Osteoblast (primary cell): ENCODE results near the gene LGALS16. TPM values are rescaled to one million over a fixed set of nuclear protein-coding genes. Genes with fewer than 3 reads are reported as not detected.

ENCODE experiments used
- DNase-seq: peaks from one replicate; pipeline ENCODE4 v3.0.0; 2011; ENCODE audit warnings: low spot score, mixed read lengths; ENCODE audit not compliant: insufficient read length; ENCODE audit errors: missing footprints
- H2AFZ ChIP-seq: 2 replicates; pipeline ENCODE4 v1.6.0; 2011; ENCODE audit warnings: mild to moderate bottlenecking, low read length
- H3K27ac ChIP-seq: 2 replicates; pipeline ENCODE4 v1.5.1; 2011; ENCODE audit warnings: mild to moderate bottlenecking, low read depth, low read length, moderate library complexity
- H3K27me3 ChIP-seq: 2 replicates; pipeline ENCODE4 v1.6.0; 2012; ENCODE audit warnings: mild to moderate bottlenecking, control low read depth, inconsistent platforms, low read length, moderate library complexity; ENCODE audit not compliant: insufficient read depth
- H3K36me3 ChIP-seq: 2 replicates; pipeline ENCODE4 v1.5.1; 2011; ENCODE audit warnings: mild to moderate bottlenecking, low read length, control low read depth, moderate library complexity; ENCODE audit not compliant: insufficient read depth
- H3K4me1 ChIP-seq: 2 replicates; pipeline ENCODE4 v1.5.1; 2011; ENCODE audit warnings: mild to moderate bottlenecking, low read length, control low read depth, moderate library complexity; ENCODE audit not compliant: insufficient read depth
- H3K4me2 ChIP-seq: 2 replicates; pipeline ENCODE4 v1.6.0; 2011; ENCODE audit warnings: mild to moderate bottlenecking, low read length; ENCODE audit not compliant: insufficient read depth
- H3K4me3 ChIP-seq: fragments of 200-600 bp; sonication (generic); 3 replicates; pipeline ENCODE4 v1.5.1; 2012; ENCODE audit warnings: mild to moderate bottlenecking, low read length, inconsistent platforms; ENCODE audit not compliant: insufficient read depth
- H3K79me2 ChIP-seq: 2 replicates; pipeline ENCODE4 v1.6.0; 2012; ENCODE audit warnings: mild to moderate bottlenecking, low read length, control low read depth, inconsistent platforms; ENCODE audit not compliant: insufficient read depth
- H3K9me3 ChIP-seq: 2 replicates; pipeline ENCODE4 v1.5.1; 2011; ENCODE audit warnings: low read depth, low read length, control low read depth
- H4K20me1 ChIP-seq: 2 replicates; pipeline ENCODE4 v1.6.0; 2012; ENCODE audit warnings: mild to moderate bottlenecking, low read length, control low read depth; ENCODE audit not compliant: insufficient read depth
- total RNA-seq: library from RNA; depleted of rRNA; stranded (reverse); fragments of >200 nt; gene quantifications from 2 replicates; pipeline ENCODE4 v1.2.3, GENCODE V29; 2012
- TF ChIP-seq, protein P1 (sequence below): IDR thresholded peaks from 2 replicates; pipeline ENCODE4 v1.5.1; 2011; ENCODE audit warnings: mild to moderate bottlenecking, low read depth, low read length, moderate library complexity; ENCODE audit errors: extremely low read depth

LGALS16 gene
- total RNA-seq, 1 donor: not detected

DNA sequence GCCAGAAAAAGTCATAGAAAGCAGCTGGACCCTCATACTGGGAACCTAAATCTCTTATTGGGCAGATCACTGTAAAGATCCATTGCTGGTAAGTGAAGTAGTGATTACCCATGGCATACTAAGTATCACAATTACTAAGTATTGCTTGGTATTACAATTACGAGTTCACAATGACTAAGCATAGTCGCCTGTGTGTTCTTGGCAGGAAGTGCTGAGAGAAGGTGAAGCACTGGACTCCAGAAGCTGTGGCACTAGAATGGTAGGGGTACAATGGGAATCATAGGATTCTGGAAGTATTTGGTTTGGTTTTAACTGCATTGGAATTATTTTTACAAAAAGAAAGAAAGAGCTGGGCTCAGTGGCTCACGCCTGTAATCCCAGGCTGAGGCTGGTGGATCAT, 20.3 kb downstream of the LGALS16 start:
- H3K9me3 ChIP-seq: no peaks in the 10 kb centered on the region
- H3K4me1 ChIP-seq: no peaks in the 10 kb centered on the region
- TF ChIP-seq, protein P1, sequence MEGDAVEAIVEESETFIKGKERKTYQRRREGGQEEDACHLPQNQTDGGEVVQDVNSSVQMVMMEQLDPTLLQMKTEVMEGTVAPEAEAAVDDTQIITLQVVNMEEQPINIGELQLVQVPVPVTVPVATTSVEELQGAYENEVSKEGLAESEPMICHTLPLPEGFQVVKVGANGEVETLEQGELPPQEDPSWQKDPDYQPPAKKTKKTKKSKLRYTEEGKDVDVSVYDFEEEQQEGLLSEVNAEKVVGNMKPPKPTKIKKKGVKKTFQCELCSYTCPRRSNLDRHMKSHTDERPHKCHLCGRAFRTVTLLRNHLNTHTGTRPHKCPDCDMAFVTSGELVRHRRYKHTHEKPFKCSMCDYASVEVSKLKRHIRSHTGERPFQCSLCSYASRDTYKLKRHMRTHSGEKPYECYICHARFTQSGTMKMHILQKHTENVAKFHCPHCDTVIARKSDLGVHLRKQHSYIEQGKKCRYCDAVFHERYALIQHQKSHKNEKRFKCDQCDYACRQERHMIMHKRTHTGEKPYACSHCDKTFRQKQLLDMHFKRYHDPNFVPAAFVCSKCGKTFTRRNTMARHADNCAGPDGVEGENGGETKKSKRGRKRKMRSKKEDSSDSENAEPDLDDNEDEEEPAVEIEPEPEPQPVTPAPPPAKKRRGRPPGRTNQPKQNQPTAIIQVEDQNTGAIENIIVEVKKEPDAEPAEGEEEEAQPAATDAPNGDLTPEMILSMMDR: no peak
- H3K4me2 ChIP-seq: no peak overlapping the region
- H3K27me3 ChIP-seq: peaks cover 3% of the 10 kb centered on the region
- H3K27ac ChIP-seq: no peak overlapping the region
- DNase-seq: no peak
- H3K36me3 ChIP-seq: no peaks in the 10 kb centered on the region
- H2AFZ ChIP-seq: no peak overlapping the region
- H4K20me1 ChIP-seq: no peaks in the 10 kb centered on the region
- no peak overlapping the region for H3K4me3 ChIP-seq
- H3K79me2 ChIP-seq: no peaks in the 10 kb centered on the region

DNA sequence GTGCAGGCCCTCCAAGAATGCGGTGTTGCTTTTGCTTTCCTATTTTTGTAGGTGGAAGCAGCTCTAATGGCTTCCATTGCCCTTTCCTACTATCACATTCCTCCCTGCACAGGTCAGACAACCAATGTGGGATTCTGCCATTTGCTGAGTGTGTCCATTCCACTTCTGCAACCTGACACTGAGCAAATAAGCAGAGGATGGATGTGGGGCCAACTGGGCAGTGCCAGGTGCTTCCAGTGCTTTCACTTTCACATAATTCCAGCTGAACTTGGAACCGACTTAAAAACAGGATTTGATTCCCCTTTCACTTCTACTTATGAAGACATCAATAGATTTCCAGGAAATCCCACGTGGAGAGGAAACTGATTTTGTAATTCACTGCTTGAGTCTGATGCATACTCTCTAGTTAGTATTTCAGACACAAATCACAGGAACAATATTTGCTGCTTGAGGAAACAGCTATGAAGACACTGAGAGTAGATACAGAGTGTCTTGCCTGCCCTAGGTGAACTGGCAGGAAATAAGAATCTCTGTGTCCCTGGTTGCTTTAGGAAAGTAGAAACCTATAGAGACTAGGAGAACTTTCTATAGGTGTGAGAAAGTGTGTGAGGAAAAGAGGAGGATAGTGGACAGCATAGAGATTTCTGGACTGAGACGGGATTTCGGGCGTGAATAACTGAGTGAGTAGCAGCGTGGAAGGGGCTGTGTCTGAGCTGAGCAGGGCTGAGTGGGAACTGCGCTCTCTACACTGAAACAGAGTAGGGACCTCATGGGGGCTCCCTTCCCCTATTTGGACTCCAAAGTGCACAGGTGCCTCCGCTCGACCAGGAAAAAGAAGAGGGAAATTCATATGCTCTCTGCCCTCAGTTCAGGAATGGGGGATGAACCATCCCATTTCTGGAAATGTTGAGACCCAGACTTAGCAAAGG, 22.5 kb downstream of the LGALS16 start:
- no peaks in the 10 kb centered on the region for H3K9me3 ChIP-seq
- no peak overlapping the region for H3K4me3 ChIP-seq
- no peaks in the 10 kb centered on the region for H3K27me3 ChIP-seq
- no peaks in the 10 kb centered on the region for H3K4me1 ChIP-seq
- no peak overlapping the region for H2AFZ ChIP-seq
- no peaks in the 10 kb centered on the region for H3K36me3 ChIP-seq
- H4K20me1 ChIP-seq: no peaks in the 10 kb centered on the region
- H3K4me2 ChIP-seq: no peak overlapping the region
- TF ChIP-seq, protein P1: no peak
- no peak overlapping the region for H3K27ac ChIP-seq
- no peak for DNase-seq
- no peaks in the 10 kb centered on the region for H3K79me2 ChIP-seq

DNA sequence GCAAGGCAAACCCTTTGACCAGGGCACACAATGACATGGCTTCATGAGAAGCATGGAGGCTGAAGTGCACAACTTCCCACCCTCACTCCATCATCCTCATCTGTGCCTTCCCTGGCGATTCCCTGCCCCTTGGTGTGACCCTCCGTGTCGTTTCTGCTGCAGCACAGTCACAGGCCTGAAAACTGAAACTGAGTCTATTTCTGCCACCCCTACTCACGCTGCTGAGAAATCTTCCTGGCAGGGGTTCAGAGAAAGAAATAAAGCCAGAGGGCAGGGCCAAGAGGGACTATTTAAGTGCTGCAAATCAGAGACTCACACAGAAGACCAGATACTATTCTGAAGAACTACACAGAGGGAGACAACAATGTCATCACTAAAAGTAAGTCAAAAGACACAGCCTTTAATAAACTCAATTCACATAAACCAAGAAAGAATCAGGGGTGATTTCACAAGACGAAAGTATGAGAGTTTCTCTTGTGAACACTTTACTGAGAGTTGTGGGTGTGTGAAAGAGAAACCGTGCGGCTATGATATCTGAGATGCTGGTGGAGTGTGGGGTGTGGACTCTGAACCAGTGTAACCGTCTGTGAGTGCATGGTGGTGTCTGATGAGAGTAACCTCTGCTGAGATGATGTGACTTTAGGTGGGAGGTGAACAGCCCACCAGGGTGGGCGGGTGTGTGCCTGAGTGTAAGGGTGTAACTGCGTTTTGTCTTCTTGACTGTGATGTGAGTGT, 23.5 kb downstream of the LGALS16 start:
- Histone ChIP-seq H4K20me1 (no peaks in the 10 kb centered on the region), H3K4me1 (no peaks in the 10 kb centered on the region), H3K27me3 (no peaks in the 10 kb centered on the region), H3K27ac (no peak overlapping the region), H3K4me3 (no peak overlapping the region), H2AFZ (no peak overlapping the region), H3K9me3 (no peaks in the 10 kb centered on the region), H3K79me2 (no peaks in the 10 kb centered on the region), H3K36me3 (no peaks in the 10 kb centered on the region), H3K4me2 (peak overlapping the region; percentile 10)
- no peak for DNase-seq
- TF ChIP-seq, protein P1: no peak

DNA sequence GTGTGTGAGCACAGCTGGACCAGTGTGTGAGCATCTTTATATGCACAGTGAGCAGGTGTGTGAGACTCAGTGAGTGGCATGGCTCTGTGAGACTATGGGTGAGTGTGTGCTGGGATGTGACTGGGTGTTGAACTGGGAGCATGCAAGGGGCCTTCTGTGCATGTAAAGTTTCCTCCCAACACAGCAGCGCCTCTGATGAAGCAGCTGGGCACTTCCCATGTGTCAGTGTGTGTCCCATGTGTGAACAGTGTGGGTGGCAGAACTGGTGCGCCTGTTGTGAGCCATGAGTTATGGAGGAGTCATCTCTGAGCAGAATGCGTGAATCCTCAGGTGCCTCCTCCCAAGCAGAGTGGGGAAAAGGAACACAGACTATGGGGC, 24.1 kb downstream of the LGALS16 start:
- H3K4me2 ChIP-seq: no peak overlapping the region
- no peak overlapping the region for H3K27ac ChIP-seq
- no peak overlapping the region for H2AFZ ChIP-seq
- H4K20me1 ChIP-seq: no peaks in the 10 kb centered on the region
- no peaks in the 10 kb centered on the region for H3K4me1 ChIP-seq
- H3K36me3 ChIP-seq: no peaks in the 10 kb centered on the region
- H3K27me3 ChIP-seq: no peaks in the 10 kb centered on the region
- no peaks in the 10 kb centered on the region for H3K79me2 ChIP-seq
- no peak for DNase-seq
- TF ChIP-seq, protein P1: no peak
- H3K4me3 ChIP-seq: no peak overlapping the region
- H3K9me3 ChIP-seq: no peaks in the 10 kb centered on the region
